ENCODE results near the gene NELL1.

- TF ChIP-seq, protein P1, sequence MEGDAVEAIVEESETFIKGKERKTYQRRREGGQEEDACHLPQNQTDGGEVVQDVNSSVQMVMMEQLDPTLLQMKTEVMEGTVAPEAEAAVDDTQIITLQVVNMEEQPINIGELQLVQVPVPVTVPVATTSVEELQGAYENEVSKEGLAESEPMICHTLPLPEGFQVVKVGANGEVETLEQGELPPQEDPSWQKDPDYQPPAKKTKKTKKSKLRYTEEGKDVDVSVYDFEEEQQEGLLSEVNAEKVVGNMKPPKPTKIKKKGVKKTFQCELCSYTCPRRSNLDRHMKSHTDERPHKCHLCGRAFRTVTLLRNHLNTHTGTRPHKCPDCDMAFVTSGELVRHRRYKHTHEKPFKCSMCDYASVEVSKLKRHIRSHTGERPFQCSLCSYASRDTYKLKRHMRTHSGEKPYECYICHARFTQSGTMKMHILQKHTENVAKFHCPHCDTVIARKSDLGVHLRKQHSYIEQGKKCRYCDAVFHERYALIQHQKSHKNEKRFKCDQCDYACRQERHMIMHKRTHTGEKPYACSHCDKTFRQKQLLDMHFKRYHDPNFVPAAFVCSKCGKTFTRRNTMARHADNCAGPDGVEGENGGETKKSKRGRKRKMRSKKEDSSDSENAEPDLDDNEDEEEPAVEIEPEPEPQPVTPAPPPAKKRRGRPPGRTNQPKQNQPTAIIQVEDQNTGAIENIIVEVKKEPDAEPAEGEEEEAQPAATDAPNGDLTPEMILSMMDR (IDR thresholded peaks at IDR 0.05), result no peak
- no peak for TF ChIP-seq POLR2A (IDR thresholded peaks at IDR 0.05)
These were observed 810.9 kb downstream of the NELL1 start for GRCh38 chr11:21480240-21480639.
